Lower lobe of right lung (tissue), 2 donors: ENCODE measurements around the gene PDLIM7. TPM values are rescaled to one million over a fixed set of nuclear protein-coding genes. Genes with fewer than 3 reads are reported as not detected.

Source experiments
- ATAC-seq, 2 donors: fragments of 200-7000 bp; cut with Tn5 transposase; one replicate each; pipeline ENCODE4 v1.9.1; 2020 to 2022; ENCODE audit warnings: mild to moderate bottlenecking in 2 of 2, moderate library complexity in 2 of 2
- DNase-seq: peaks from one replicate; pipeline ENCODE4 v3.0.0-alpha.2; 2020
- H3K27ac ChIP-seq: fragments of 200-600 bp; one replicate; pipeline ENCODE4 v1.8.0; 2022
- H3K27me3 ChIP-seq: fragments of 200-600 bp; one replicate; pipeline ENCODE4 v1.8.0; 2022; ENCODE audit warnings: low read depth
- H3K36me3 ChIP-seq: fragments of 200-600 bp; one replicate; pipeline ENCODE4 v1.8.0; 2022; ENCODE audit warnings: mild to moderate bottlenecking
- H3K4me1 ChIP-seq: fragments of 200-600 bp; one replicate; pipeline ENCODE4 v1.8.0; 2022
- H3K4me3 ChIP-seq: fragments of 200-600 bp; one replicate; pipeline ENCODE4 v1.8.0; 2022; ENCODE audit warnings: mild to moderate bottlenecking
- H3K9me3 ChIP-seq: fragments of 200-600 bp; one replicate; pipeline ENCODE4 v1.8.0; 2022
- CTCF ChIP-seq: fragments of 200-600 bp; IDR thresholded peaks from one replicate; pipeline ENCODE4 v1.8.0; 2022; ENCODE audit warnings: antibody characterized with exemption, mild to moderate bottlenecking
- intact Hi-C: fragments of 100-400 bp; cut with DNase I; formaldehyde crosslinking; loops from one replicate; pipeline ENCODE4 v1.11.0; 2022
- total RNA-seq: library from RNA; stranded (reverse); fragmentation: NEBNext Ultra II Directional; extraction: Animal tissue kit (Norgen Biotek cat#: 25700); gene quantifications from one replicate; pipeline ENCODE4 v1.2.1, GENCODE V29; 2021
- donor health status: DM: no; HTN: yes; CAD: no; lungs with severe emphysema.

The PDLIM7 gene
- total RNA-seq, 1 donor from 2014 or later = 47.1 TPM

DNA sequence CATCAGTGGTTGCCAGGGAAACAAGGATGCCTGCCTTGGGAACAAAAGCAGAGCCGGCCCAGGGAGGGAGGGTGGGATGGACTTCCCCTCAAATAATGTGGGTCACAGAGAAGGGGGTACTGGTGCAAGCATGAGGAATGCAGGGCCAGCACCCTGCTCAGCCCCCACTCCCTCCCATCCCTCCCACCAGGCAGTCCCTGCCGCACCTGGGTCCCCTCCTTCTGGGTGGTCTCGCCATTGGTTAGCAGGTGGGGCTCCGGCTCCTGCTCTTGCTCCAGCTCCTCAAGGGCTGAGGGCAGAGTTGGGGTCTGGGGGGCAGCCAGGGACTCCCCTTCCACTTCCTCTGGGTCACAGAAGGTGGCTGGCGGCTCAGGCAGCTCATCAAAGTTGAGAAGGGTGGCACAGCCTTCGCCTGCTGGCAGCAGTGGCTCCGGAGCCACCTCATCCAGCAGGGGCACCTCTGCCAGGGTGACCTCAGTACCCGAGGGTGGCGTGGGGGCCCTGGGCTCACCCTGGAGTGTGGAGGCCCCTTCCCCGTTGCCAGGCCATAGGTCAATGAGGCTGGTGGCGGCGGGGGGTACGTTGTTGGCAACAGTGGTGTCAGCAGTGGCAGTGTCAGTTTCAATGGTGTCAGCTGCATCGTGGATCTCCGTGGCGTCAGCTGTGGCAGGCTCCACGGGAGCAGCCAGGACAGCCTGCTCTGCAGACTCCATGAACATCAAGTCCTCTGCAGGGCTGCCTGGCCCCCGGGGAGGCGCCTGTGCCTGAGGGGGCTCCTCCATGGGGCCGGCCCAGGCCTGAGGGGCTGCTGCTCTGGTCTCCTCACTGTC is 39.3 kb downstream of the PDLIM7 start:
- H3K27me3 ChIP-seq = no peaks in the 10 kb centered on the region
- peaks cover 40% of the 10 kb centered on the region for H3K4me1 ChIP-seq
- intact Hi-C loops = loop anchor here (10.0 kb wide), 1 partner anchor 53 kb away; the partner anchor contains the start of genes F12 and PFN3
- peaks cover 19% of the 10 kb centered on the region for H3K36me3 ChIP-seq
- no peaks in the 10 kb centered on the region for H3K9me3 ChIP-seq
- no peak overlapping the region for H3K4me3 ChIP-seq
- peak overlapping the region; percentile 6 for H3K27ac ChIP-seq
- ATAC-seq (no peak), DNase-seq (no peak)
- no peak for TF ChIP-seq CTCF

GRCh38 chr5:177456976-177457851 is 40.2 kb downstream of the PDLIM7 start:
- ATAC-seq (peak; percentile 43 to 50), DNase-seq (peak; percentile 83)
- Histone ChIP-seq H3K4me3 (no peak overlapping the region), H3K9me3 (no peaks in the 10 kb centered on the region), H3K36me3 (peaks cover 19% of the 10 kb centered on the region), H3K27me3 (peaks cover 6% of the 10 kb centered on the region), H3K27ac (no peak overlapping the region), H3K4me1 (peaks cover 37% of the 10 kb centered on the region)
- intact Hi-C loops = loop anchor here (10.0 kb wide), 1 partner anchor 52 kb away; the partner anchor contains the start of genes F12 and PFN3
- peak; percentile 37 for TF ChIP-seq CTCF

GRCh38 chr5:177456591-177456964 is 40.8 kb downstream of the PDLIM7 start:
- H3K27me3 ChIP-seq = peaks cover 6% of the 10 kb centered on the region
- ATAC-seq (no peak), DNase-seq (no peak)
- no peaks in the 10 kb centered on the region for H3K9me3 ChIP-seq
- H3K36me3 ChIP-seq = peaks cover 19% of the 10 kb centered on the region
- no peak for TF ChIP-seq CTCF
- intact Hi-C loops = loop anchor here (10.0 kb wide), 1 partner anchor 52 kb away; the partner anchor contains the start of genes F12 and PFN3
- H3K4me1 ChIP-seq = peaks cover 31% of the 10 kb centered on the region
- peak overlapping the region; percentile 79 for H3K4me3 ChIP-seq
- H3K27ac ChIP-seq = peak overlapping the region; percentile 76

GRCh38 chr5:177455661-177456590 is 41.5 kb downstream of the PDLIM7 start:
- ATAC-seq (peak; percentile 81 to 84), DNase-seq (peak; percentile 95)
- Histone ChIP-seq H3K4me3 (peak overlapping the region; percentile 79), H3K36me3 (peaks cover 19% of the 10 kb centered on the region), H3K4me1 (peaks cover 29% of the 10 kb centered on the region), H3K9me3 (no peaks in the 10 kb centered on the region), H3K27me3 (peaks cover 8% of the 10 kb centered on the region), H3K27ac (peak overlapping the region; percentile 76)
- TF ChIP-seq CTCF = peak; percentile 93
- intact Hi-C loops = loop anchor here (10.0 kb wide), 1 partner anchor 51 kb away; the partner anchor contains the start of genes F12 and PFN3
